HG03175 (cell line): ENCODE data around the gene SLC38A7.
"Not testable (repeated sequence)": the region's sequence is repeated elsewhere in the genome, so short reads cannot be mapped to it uniquely, and the experiment has no call there.

ENCODE experiments used
- ATAC-seq: cut with Tn5 transposase; IDR thresholded peaks from one replicate; pipeline ENCODE4 v1.9.1; 2021; ENCODE audit warnings: mild to moderate bottlenecking, moderate library complexity; ENCODE audit not compliant: unreplicated experiment

Gene SLC38A7, protein sequence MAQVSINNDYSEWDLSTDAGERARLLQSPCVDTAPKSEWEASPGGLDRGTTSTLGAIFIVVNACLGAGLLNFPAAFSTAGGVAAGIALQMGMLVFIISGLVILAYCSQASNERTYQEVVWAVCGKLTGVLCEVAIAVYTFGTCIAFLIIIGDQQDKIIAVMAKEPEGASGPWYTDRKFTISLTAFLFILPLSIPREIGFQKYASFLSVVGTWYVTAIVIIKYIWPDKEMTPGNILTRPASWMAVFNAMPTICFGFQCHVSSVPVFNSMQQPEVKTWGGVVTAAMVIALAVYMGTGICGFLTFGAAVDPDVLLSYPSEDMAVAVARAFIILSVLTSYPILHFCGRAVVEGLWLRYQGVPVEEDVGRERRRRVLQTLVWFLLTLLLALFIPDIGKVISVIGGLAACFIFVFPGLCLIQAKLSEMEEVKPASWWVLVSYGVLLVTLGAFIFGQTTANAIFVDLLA

DNA sequence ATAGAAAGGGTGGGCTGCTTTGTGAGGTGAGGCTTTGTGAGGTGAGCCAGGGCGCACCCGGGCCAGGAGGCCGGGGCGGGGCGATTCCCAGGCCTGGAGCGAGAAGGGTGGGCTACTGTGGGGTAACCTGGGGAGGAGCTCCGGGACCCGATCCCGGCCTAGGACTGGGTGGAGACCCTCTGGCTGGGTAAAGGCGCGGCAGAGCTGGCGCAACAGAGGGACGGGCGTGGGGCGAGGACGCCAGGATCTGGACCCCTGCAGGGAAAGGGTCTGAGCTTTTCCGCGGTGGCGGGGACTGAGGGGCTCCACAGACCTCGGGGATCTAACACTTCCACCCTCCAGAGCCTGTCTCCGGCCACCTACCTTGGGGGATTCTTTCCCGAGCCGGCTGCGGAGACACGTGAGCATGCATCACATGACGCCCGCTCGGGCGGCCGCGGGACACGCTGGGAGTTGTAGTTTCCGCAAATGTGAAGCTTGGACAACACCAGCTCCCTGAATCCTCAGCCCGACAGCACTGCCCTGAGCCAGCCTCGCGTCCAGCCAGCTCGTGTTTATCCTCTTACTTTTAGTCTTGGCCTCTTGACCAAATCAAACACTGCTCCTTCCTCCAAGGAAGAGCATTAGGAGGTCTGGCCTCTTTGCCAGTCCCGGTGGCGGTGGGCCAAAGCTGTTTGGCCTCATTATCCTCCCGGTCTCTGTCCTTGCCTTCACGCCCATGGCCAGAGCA is at the start of gene SLC38A7:
Gene SLC38A7 (minus strand): TSS at position 417 of the 730 bp plus-strand sequence. CDS start 4,644 bp downstream, outside the sequence.
- peak; percentile 98 for ATAC-seq

DNA sequence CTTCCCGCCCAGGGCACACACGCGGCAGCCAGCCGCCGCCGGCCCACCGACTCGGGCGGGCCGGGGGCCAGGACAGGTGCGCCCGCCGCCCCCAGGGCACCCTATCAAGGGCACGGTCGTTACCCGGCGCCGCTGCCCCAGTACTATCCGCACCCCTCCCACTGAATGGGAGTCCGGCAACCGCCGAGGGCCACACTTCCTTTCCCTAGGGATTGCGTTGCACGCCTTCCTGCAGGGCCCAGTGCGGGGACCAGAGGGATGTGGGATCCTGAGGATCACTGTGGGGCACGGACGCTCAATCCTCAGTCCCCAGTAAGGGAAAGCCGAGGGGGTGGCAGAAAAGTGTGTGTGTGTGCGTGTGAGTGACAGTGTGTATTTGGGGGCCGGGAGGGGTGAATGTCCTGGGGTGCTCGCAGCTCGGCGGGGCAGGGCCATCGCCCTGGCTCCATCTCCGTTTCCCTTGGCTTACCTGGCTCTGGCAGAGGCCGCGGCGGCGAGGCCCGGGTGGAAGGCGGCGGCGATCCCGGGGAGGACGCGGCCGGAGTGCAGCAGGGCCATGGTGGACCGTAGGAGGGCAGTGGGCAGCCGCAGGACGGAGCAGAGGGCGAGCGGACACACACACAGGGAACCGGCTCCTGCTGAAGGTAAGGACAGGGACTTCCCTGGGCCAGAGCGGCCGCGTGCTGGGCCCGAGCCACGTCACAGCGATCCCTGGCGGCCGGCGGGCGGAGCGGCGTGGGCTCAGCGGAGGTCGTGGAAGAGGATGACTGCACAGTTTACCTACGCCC is 49.3 kb upstream of the SLC38A7 start, which contains the start of gene GOT2:
Gene GOT2 (minus strand): TSS at position 646 of the 788 bp plus-strand sequence. CDS start 88 bp downstream, at position 558.
- ATAC-seq = peak; percentile 93

DNA sequence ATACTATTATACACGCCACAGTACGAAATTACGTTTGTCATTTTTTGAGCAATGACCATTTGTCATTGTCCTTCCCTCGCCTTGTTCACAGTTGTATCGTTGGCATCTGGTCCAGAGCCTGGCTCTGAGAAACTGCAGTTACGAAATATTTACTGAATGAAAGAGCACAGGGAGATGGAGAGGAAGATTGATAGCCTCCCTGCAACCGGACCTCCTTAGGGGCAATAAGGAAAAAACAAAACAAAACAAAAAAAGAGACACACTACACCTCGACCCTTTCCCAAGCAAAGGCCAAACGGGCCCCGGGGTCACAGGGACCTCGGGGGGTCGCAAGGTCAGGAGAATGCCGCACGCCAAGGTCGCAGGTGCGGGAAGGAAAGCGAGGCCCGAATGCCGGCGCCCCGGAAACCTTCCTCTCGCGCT is 48.7 kb upstream of the SLC38A7 start:
- ATAC-seq = no peak

DNA sequence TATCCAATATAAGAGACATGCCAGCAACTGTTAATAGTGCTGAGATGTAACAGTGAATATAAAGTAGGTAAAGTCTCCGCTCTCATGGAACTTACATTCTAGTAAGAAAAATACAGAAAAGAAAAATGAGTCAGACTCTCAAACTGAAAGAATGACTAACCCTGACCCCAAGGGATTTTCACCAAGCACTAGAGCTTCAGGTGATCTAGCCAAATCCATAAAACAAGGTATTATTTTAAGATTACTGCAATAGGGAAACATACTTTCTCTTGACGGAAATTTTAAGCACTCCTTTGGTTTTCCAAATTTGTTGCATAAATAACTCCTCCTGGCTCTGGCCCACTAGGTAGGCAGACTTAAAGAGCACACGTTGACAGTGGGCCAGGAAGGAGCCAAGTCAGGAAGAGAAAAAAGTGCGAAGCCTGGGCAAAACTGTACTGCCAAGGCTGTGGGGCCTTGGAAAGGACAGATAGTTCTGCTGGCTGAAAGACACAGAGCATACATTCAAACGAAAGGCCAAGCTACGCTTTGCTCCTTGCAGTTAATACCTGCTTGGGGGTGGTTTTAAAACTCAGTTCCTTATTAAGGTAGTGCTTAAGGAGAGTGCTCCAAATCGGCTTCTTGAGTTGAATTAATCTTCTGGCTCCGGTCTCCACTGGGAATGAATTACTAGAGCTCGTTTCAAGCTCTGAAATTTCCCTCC is 48.1 kb upstream of the SLC38A7 start:
- peak; percentile 38 for ATAC-seq

DNA sequence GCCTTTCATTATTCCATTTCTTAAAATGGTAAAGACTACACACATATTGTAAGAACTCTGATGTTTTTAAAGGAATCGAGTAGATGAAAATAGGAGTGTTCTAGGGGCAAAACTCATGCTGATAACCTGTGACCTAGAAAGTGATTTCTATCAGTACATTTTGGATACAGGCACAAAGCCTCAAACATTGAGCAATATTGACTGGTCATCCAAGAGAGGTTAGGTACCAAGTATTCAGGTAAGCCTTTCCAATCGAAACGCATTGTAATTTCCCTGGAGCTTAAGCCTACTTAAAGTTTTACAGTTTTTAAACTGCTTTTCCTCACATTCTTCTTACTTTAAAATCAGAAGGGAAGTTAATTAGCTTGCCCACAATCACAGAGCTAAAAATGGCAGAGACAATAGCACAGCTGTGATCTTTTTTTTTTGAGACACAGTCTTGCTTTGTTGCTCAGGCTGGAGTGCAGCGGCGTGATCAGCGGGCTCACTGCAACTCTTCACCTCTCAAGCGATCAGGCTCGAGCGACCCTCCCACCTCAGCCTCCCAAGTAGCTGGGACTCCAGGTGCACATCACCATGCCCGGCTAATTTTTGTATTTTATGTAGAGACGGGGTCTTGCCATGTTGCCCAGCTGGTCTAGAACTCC is 46.3 kb upstream of the SLC38A7 start:
- no peak for ATAC-seq

DNA sequence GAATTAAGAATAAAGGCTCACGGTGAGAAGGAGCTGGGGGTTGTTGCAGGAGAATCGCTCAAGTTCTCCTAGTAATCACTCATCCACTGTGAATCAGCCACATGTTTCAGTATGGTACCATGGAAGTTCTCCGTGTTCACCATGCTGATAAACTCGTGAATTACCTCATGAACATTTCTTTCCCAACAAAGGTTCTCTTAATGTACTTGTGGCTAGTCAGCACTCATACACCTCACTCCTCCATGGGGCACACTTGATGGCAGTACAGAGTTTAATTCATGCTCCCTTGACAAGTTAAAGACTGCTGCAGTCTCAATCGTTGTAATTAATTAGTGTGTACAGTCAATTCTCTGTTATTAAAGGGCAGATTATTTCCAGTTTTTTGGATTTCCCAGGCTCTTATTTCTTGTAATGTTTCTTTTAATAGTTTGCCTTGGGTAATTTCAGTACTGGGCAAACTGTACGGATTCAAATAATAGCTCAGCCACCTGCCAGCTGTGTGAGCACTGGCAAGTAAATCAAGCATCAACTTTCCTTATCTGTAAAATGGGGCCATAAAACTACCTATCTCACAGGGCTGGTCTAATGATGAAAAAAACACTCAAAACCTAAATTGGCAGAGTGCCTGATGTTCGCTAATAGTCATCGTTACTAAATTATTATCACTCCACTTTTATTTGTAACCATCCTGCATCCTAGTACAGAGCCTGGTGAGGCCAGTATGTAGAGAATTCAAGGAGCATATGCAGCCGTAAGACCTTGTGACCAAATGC is 43.4 kb upstream of the SLC38A7 start:
- no peak for ATAC-seq

DNA sequence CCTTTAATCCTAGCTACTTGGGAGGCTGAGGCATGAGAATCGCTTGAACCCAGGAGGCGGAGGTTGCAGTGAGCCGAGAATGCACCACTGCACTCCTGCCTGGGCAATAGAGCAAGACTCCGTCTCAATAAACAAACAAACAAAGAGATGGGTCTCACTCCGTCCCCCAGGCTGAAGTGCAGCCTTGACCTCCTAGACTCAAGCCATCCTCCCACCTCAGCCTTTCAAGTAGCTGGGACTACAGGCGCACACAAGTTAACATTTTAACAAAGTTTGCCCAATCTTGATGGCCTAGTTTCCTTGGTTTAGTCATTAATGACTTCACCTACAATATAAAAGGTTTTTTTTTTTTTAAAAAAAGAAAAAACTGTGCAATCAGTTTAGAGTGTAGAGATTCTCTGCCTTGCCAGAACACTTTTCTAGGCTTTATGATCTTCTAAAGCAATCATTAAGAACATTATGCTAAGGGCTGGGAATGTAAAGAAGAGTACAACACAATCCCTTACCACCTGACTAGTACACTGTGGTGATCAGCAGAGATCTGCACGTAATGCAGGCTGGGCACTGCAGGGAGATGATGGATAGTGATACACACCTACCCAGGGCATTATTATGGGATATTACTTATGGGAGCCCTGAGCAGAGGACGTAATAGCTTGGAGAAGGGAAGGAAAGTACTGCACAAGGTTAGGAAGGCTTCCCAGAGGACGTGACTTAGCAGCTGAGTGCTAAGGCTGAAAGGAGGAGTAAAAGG is 42.6 kb upstream of the SLC38A7 start:
- ATAC-seq = no peak

DNA sequence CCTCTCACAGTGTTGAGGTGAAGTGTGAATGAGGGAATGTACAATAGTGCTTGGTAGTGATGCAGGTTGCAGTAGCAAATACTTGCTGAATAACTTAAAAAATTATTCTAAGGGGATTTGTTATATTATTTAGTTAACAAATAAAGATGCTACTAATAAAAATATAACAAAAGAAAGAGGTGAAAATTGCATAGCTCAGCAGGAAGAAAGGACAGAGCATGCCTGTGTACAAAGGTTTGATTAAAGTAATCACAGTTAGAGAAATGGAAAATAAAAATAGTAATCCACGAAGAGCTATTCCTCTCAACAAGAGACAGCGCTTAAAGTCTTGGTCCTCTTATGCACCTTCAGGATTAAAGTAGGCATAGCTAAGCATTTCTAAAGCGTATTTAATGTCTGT is 38.5 kb upstream of the SLC38A7 start:
- no peak for ATAC-seq

DNA sequence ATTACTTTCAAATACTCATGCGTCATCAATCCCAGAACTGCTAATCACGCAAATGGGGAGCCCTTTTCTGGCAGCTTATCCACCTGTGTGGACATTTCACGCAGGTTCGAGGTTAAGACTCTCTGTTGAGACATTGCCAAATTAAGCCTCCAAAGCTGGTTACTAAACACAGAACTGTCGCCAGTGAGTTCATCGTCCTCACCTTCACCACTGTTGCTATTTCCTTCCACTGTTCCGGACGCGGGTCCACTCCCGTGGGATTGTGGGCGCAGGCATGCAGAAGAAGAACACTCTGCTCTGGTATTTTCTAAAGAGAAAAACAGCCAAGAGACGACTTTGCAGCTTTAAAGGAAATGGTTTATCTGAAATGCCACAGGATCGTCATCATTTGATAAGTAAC is 33.4 kb upstream of the SLC38A7 start:
- ATAC-seq = no peak

DNA sequence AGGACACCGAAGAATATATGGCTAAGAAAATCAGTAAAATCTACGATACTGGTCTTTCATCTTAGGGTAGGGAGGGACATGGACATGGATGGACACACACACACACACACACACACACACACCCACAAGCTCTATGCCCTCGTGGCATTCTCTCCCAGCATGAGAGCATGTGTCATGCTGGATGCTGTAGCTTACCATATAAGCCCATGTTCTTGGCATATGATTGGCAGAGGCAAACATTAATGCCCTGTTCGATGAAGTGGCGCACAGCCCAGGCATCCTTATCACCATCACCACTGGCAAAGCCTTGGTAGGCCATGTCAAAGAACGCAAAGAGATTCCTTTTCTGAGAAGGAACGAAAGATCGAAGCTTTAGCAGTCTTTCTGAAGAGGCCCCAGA is 31.9 kb upstream of the SLC38A7 start:
- no peak for ATAC-seq

DNA sequence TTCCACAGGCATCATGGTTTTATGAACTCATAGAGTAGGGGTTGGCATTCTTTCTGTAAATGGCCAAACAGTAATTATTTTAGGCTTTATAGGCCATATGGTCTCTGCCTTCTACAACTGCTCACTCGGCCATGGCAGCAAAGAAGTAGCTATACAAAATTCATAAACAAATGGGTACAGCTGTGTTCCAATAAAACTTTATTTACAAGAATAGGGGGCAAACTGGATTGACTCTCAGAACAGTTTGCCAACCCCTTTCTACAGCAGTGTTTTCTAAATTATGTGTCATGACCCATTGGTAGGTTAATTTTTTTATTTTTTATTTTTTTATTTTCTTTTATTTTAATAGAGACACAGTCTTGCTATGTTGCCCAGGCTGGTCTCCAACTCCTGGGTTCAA is 29.2 kb upstream of the SLC38A7 start:
- ATAC-seq = no peak

DNA sequence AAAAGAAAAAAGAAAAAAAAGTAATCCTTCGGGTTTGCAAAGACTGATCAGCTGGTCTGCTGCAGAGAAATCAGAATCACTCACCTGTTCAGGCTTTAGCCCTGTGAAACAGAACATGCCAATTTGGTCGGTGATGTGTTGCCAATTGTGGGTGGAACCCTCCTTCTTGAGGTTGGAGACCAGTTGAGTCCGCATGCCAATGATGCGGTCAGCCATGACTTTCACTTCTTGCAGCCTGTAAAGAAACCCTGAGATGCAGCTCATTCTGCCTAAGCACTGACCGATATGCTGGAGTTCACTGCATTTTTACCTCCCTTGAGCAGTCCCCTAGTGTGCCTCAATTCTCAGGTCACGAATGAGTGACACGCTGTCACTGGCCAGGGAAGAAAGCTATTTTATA is 24.8 kb upstream of the SLC38A7 start:
- peak; percentile 96 for ATAC-seq

DNA sequence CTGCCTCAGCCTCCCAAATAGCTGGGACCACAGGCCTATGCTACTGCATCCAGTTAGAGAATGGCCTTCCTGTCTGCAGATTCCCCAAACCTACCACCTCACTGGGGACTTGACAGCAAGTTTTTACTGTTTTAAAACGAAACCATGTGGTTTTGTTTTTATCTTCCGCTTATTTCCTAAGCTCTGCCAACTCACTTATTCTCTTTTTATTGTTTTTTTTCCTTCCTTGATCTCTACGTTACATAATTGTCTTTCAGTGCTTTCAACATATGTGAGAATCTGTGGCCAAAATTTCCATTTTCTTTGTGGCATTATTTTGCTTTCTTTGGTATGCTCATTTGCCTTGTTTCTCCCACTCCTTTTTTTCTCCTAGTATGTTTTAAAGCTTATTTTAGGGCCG is 14.6 kb upstream of the SLC38A7 start:
- ATAC-seq = no peak

DNA sequence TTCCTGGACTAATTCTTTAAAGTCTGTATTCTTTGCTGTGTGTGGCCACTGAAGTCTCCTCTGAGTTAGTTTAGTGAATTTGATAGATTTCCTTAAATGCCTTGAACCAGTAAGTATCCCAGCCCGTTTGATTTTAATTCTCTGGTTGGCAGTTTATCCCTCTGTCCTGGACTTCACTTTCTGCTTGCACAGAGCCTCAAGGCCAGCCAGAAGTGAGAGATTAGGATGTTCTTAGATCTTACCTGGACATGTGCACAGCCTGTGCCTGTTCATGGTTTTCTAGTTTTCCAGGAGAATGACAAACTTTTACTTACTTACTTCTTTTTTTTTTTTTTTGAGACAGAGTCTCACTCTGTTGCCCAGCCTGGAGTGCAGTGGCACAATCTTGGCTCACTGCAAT is 10.8 kb upstream of the SLC38A7 start:
- ATAC-seq = no peak

DNA sequence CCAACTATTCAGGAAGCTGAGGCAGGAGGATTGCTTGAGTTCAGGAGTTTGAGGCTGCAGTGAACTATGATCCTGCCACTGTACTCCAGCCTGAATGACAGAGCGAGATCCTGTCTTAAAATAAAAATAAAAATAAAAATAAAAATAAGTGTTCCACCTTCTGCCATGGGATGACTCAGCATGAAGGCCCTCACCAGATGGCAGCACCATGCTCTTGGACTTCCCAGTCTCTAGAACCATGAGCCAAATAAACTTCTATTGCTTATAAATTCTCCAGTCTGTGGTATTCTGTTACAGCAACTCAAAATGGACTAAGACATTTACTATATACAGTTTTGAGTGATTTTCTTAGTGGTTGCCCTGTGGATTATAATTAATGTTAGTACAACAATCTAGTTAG is 7.9 kb upstream of the SLC38A7 start:
- no peak for ATAC-seq

DNA sequence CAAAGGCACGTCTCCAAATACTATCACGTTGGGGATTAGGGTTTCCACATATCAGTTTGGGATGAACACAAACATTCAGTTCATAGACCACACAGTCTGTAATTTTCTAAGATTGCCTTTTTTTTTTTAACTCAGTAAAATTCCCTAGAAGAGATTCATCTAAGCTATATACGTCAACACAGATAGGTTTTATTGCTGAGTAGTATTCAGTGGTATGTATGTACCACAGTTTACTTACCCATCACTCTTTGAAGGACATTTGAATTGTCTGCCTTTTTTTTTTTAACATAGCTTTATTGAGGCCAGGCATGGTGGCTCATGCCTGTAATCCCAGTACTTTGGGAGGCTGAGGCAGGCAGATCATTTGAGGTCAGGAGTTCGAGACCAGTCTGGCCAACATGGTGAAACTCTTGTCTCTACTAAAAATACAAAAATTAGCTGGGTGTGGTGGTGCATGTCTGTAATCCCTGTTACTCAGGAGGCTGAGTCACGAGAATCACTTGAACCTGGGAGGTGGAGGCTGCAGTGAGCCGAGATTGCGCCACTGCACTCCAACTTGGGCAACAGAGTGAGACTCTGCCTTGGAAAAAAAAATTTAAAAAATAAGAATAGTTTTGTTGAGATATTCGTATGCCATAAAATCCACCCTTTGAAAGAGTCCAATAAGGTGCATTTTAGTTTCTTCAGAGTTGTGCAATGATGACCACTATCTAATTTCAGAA is 2.6 kb upstream of the SLC38A7 start:
- ATAC-seq = not testable (repeated sequence)

DNA sequence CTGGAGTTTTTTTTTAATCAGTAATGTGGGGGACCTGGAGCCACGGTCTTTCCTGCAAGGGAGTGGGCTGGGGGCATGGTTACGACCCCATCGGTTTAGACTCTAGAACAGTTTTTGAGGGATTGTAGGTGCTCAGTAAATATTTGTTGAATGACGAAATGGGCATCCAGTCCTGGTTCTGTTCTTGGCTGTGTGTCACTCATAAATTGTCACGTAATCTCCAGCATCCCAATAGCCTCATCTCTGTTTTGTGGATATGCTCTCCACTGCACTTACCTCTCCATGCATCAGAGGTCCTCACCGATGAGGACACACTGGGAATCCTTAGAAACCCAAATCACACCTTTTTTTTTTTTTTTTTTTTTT is 497 bp upstream of the SLC38A7 start:
- ATAC-seq = no peak

DNA sequence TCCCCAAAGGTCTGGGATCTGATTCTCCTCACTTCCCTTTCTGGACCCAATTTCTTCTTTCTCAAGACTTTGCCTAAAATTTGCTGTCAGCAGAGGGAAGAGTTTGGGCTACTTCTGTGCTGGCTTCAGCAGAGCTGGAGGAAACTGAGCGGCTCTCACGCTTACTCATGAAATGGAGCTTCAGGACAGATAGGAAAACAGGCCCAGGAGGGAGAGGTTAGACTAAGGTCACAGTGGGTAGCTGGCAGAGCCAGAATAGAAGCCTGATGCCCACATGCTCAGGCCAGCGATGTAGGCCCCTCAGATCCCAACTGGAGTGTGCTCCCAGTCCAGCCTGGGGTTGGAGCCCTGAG is 593 bp downstream of the SLC38A7 start:
- no peak for ATAC-seq
